SU-DHL-6 (cell line): ENCODE measurements around the gene ZC3H4.

Experiments
- EZH2phosphoT487 ChIP-seq: fragments of 200-600 bp; sonication (generic), shearing (Covaris generic); conservative IDR thresholded peaks from 2 replicates; pipeline ENCODE4 v1.6.1; 2018; ENCODE audit warnings: mild to moderate bottlenecking, antibody characterized with exemption, low read length, moderate library complexity, mixed read lengths
- TF ChIP-seq, protein P1 (sequence below): fragments of 200-600 bp; sonication (generic); IDR thresholded peaks from one replicate; pipeline ENCODE4 v1.5.1; 2017; ENCODE audit warnings: antibody characterized with exemption, mild to moderate bottlenecking, low read length, moderate library complexity; ENCODE audit not compliant: insufficient read depth, poor library complexity, severe bottlenecking

DNA sequence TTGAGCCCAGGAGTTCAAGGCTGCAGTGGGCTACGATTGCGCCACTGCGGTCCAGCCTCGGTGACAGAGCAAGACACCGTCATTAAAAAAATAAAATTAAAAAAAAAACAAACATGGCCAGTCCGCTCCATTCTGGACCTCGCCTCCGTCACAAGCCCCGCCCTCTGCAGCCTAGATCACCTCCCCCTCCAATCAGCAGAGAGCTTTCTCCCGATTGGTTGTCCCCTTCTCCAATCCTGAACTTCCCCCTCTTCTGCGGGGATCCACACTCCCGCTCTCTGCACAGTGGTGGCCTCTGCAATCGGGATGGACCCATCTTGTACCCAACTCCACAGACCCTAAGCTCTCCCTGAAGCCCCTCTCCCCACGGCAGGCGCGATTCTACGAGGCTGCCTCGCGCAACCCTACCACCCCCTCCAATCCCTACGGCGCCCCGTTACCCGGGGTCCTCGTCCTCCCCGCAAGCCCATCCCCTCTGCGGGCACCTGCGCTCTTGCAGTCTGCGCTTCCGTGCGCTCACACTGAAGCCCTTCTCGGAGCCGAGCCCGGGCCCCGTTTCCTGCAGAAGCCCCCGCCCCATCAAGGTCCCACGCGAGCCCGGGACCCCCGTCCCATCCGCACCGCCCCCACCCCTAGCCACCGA lies 65.7 kb downstream of the ZC3H4 start:
- TF ChIP-seq, protein P1, sequence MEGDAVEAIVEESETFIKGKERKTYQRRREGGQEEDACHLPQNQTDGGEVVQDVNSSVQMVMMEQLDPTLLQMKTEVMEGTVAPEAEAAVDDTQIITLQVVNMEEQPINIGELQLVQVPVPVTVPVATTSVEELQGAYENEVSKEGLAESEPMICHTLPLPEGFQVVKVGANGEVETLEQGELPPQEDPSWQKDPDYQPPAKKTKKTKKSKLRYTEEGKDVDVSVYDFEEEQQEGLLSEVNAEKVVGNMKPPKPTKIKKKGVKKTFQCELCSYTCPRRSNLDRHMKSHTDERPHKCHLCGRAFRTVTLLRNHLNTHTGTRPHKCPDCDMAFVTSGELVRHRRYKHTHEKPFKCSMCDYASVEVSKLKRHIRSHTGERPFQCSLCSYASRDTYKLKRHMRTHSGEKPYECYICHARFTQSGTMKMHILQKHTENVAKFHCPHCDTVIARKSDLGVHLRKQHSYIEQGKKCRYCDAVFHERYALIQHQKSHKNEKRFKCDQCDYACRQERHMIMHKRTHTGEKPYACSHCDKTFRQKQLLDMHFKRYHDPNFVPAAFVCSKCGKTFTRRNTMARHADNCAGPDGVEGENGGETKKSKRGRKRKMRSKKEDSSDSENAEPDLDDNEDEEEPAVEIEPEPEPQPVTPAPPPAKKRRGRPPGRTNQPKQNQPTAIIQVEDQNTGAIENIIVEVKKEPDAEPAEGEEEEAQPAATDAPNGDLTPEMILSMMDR = no peak
- no peak for TF ChIP-seq EZH2phosphoT487
